SK-N-SH (cell line): ENCODE measurements around the gene HSDL1. TPM values are rescaled to one million over a fixed set of nuclear protein-coding genes. Genes with fewer than 3 reads are reported as not detected.

Experiments
- CTCF ChIA-PET: fragments of 300-600, 350-600 bp; formaldehyde crosslinking; extraction: SDS; loops from one replicate; lab custom pipeline; 2021; lab: Yijun Ruan, JAX
- POLR2A ChIA-PET: fragments of 350-600 bp; sonication (Branson Sonifier 250); formaldehyde crosslinking; extraction: SDS; loops from one replicate; lab custom pipeline; 2020; ENCODE audit warnings: antibody characterized with exemption, inconsistent platforms; lab: Yijun Ruan, JAX
- DNase-seq: peaks from one replicate; pipeline ENCODE4 v3.0.0; 2012
- H2AFZ ChIP-seq: fragments of 200-600 bp; sonication (generic); 2 replicates; pipeline ENCODE4 v1.8.1; 2016; ENCODE audit warnings: antibody characterized with exemption, mild to moderate bottlenecking, low read depth
- H3F3A ChIP-seq: fragments of 200-600 bp; sonication (generic); replicated peaks from 2 replicates; pipeline ENCODE3; 2016; ENCODE audit warnings: antibody characterized with exemption, mild to moderate bottlenecking; ENCODE audit not compliant: insufficient read depth
- H3K27ac ChIP-seq, 2 experiments: fragments of 200-500 bp in 1 of 2; fragments of 200-600 bp in 1 of 2; sonication (Bioruptor generic) in 1 of 2; sonication (generic), shearing (Covaris generic) in 1 of 2; 2 replicates each; pipeline versions ENCODE4 v1.5.1 to v1.6.1; 2014 to 2016; ENCODE audit warnings: low read depth in 2 of 2, inconsistent platforms in 1 of 2, low read length in 1 of 2, mild to moderate bottlenecking in 1 of 2, mixed read lengths in 1 of 2
- H3K27me3 ChIP-seq: fragments of 200-600 bp; sonication (generic), shearing (Covaris generic); 2 replicates; pipeline ENCODE4 v1.6.1; 2016; ENCODE audit warnings: mixed run types; ENCODE audit not compliant: insufficient read depth
- H3K36me3 ChIP-seq, 2 experiments: fragments of 200-500 bp in 1 of 2; fragments of 200-600 bp in 1 of 2; sonication (Bioruptor generic) in 1 of 2; sonication (generic) in 1 of 2; replicated peaks in 1 of 2; 2 replicates each; pipeline versions ENCODE3 to v1.5.1; 2014 to 2016; ENCODE audit warnings: low read length in 1 of 2, mild to moderate bottlenecking in 1 of 2; ENCODE audit not compliant: insufficient read depth in 2 of 2, control insufficient read depth in 1 of 2
- H3K4me1 ChIP-seq, 2 experiments: fragments of 200-500 bp in 1 of 2; fragments of 200-600 bp in 1 of 2; sonication (Bioruptor generic) in 1 of 2; sonication (generic), shearing (Covaris generic) in 1 of 2; 2 replicates each; pipeline versions ENCODE4 v1.5.1 to v1.6.1; 2014 to 2016; ENCODE audit warnings: low read depth in 1 of 2, low read length in 1 of 2, mixed run types in 1 of 2; ENCODE audit not compliant: insufficient read depth in 2 of 2, control insufficient read depth in 1 of 2
- H3K4me2 ChIP-seq: fragments of 200-600 bp; sonication (generic), shearing (Covaris generic); 2 replicates; pipeline ENCODE4 v1.6.1; 2017; ENCODE audit warnings: mixed run types
- H3K4me3 ChIP-seq, 2 experiments: fragments of 200-500 bp in 1 of 2; fragments of 200-600 bp in 1 of 2; sonication (Bioruptor generic) in 1 of 2; sonication (generic), shearing (Covaris generic) in 1 of 2; 2 replicates each; pipeline versions ENCODE4 v1.5.1 to v1.8.1; 2014 to 2016; ENCODE audit warnings: low read depth in 2 of 2, inconsistent platforms in 1 of 2, low read length in 1 of 2, mild to moderate bottlenecking in 1 of 2, mixed read lengths in 1 of 2, moderate library complexity in 1 of 2
- H3K79me2 ChIP-seq: fragments of 200-600 bp; sonication (generic); 2 replicates; pipeline ENCODE4 v1.8.1; 2017; ENCODE audit warnings: mild to moderate bottlenecking; ENCODE audit not compliant: insufficient read depth
- H3K9ac ChIP-seq: fragments of 200-600 bp; sonication (generic); 2 replicates; pipeline ENCODE4 v1.6.1; 2017; ENCODE audit warnings: mixed run types
- H3K9me2 ChIP-seq: fragments of 200-600 bp; sonication (generic); 2 replicates; pipeline ENCODE4 v1.6.1; 2017; ENCODE audit warnings: mixed run types
- H3K9me3 ChIP-seq: fragments of 200-600 bp; sonication (generic); 2 replicates; pipeline ENCODE4 v1.6.1; 2017; ENCODE audit warnings: mixed run types, mild to moderate bottlenecking, moderate library complexity
- H4K20me1 ChIP-seq: fragments of 200-600 bp; sonication (generic); 2 replicates; pipeline ENCODE4 v1.6.1; 2017; ENCODE audit warnings: mild to moderate bottlenecking, mixed run types; ENCODE audit not compliant: insufficient read depth
- CTCF ChIP-seq: fragments of 200-600 bp; sonication (generic); IDR thresholded peaks from 2 replicates; pipeline ENCODE4 v1.6.1; 2017; ENCODE audit warnings: antibody characterized with exemption, mild to moderate bottlenecking, moderate library complexity
- EP300 ChIP-seq, 2 experiments: IDR thresholded peaks; 2 replicates each; pipeline versions ENCODE4 v1.4.0 to v1.6.1; 2012; ENCODE audit warnings: borderline replicate concordance in 1 of 2, low read depth in 1 of 2, low read length in 1 of 2
- EZH2phosphoT487 ChIP-seq: fragments of 200-600 bp; sonication (generic); IDR thresholded peaks from 2 replicates; pipeline ENCODE4 v1.6.1; 2017; ENCODE audit warnings: low read depth, mixed run types, mild to moderate bottlenecking, antibody characterized with exemption, moderate library complexity, borderline replicate concordance
- FOSL2 ChIP-seq: IDR thresholded peaks from 2 replicates; pipeline ENCODE4 v1.4.0; 2012; ENCODE audit warnings: low read depth, mild to moderate bottlenecking, moderate library complexity, borderline replicate concordance
- FOXM1 ChIP-seq: IDR thresholded peaks from 2 replicates; pipeline ENCODE4 v1.4.0; 2012; ENCODE audit warnings: low read depth, mild to moderate bottlenecking
- GABPA ChIP-seq: IDR thresholded peaks from 2 replicates; pipeline ENCODE4 v1.4.0; 2012; ENCODE audit warnings: low read depth, mild to moderate bottlenecking
- GATA2 ChIP-seq: sonication (generic); formaldehyde crosslinking; IDR thresholded peaks from 2 replicates; pipeline ENCODE4 v1.5.0; 2020; ENCODE audit warnings: mild to moderate bottlenecking, missing genetic modification reagents
- JUND ChIP-seq: IDR thresholded peaks from 2 replicates; pipeline ENCODE4 v1.4.0; 2012
- NFIC ChIP-seq: IDR thresholded peaks from 2 replicates; pipeline ENCODE4 v1.4.0; 2012; ENCODE audit warnings: borderline replicate concordance
- PBX3 ChIP-seq: IDR thresholded peaks from 2 replicates; pipeline ENCODE4; 2012
- POLR2AphosphoS5 ChIP-seq: IDR thresholded peaks from 2 replicates; pipeline ENCODE4 v1.6.1; 2012; ENCODE audit warnings: low read depth, low read length
- RAD21 ChIP-seq: IDR thresholded peaks from 2 replicates; pipeline ENCODE4 v1.6.1; 2012; ENCODE audit warnings: mild to moderate bottlenecking, low read length
- RCOR1 ChIP-seq: fragments of 150-350 bp; IDR thresholded peaks from 2 replicates; pipeline ENCODE4 v1.6.1; 2017; ENCODE audit warnings: antibody characterized with exemption, low read length
- RFX5 ChIP-seq: IDR thresholded peaks from 2 replicates; pipeline ENCODE4 v1.6.1; 2012; ENCODE audit warnings: mild to moderate bottlenecking, improper control_type of control experiment, low read length
- RXRA ChIP-seq: IDR thresholded peaks from 2 replicates; pipeline ENCODE4 v1.4.0; 2012; ENCODE audit warnings: low read depth, mild to moderate bottlenecking, borderline replicate concordance
- SMC3 ChIP-seq: IDR thresholded peaks from 2 replicates; pipeline ENCODE4 v1.6.1; 2012; ENCODE audit warnings: low read depth, low read length, improper control_type of control experiment
- TAF1 ChIP-seq: IDR thresholded peaks from 2 replicates; pipeline ENCODE4 v1.6.1; 2012; ENCODE audit warnings: low read depth, mild to moderate bottlenecking, low read length, moderate library complexity, borderline replicate concordance
- TCF12 ChIP-seq: IDR thresholded peaks from 2 replicates; pipeline ENCODE4 v1.4.0; 2012
- TEAD4 ChIP-seq: IDR thresholded peaks from 2 replicates; pipeline ENCODE4 v1.4.0; 2012; ENCODE audit warnings: mild to moderate bottlenecking, borderline replicate concordance; ENCODE audit not compliant: insufficient read depth
- USF1 ChIP-seq: IDR thresholded peaks from 2 replicates; pipeline ENCODE4 v1.4.0; 2012; ENCODE audit warnings: low read depth, borderline replicate concordance
- WGBS: methylation state at CpG from one replicate; pipeline ENCODE4 v1.1.6; 2017; ENCODE audit warnings: low lambda C conversion rate; 5-methylcytosine and 5-hydroxymethylcytosine counted together
- polyA plus RNA-seq, 3 experiments: library from polyadenylated mRNA; depleted of rRNA; stranded (reverse); fragments of >200 nt; gene quantifications; 2 replicates each; pipeline ENCODE4 v1.2.3, GENCODE V29; 2012

HSDL1 gene
- polyA plus RNA-seq, 1 of the 3 experiments (the other 2 are of a cell fraction), result 14.5 TPM

- no peak overlapping the region for H2AFZ ChIP-seq
- 55% methylated on average over 13 of the region's 13 CpGs for WGBS
- H3K9me3 ChIP-seq, result no peaks in the 10 kb centered on the region
- no peaks in the 10 kb centered on the region for H3K4me1 ChIP-seq
- TF ChIP-seq EP300 (IDR thresholded peaks at IDR 0.05; ENCODE audit: borderline replicate concordance in 1 of 2, low read depth in 1 of 2, low read length in 1 of 2) (no peak), TEAD4 (no peak), NFIC (no peak), RCOR1 (no peak), USF1 (no peak), TAF1 (no peak), FOXM1 (no peak), GABPA (no peak), CTCF (no peak), GATA2 (CRISPR knock-in tag) (no peak), RXRA (no peak), RFX5 (no peak), SMC3 (no peak), RAD21 (no peak), TCF12 (no peak), POLR2AphosphoS5 (no peak), EZH2phosphoT487 (no peak), PBX3 (no peak), JUND (no peak), FOSL2 (no peak)
- ChIA-PET CTCF (interaction anchor here (0.7 to 2.5 kb wide), 5 partner anchors 9 to 141 kb away, joined by 3 to 17 read pairs (median 5); partner anchors contain the start of genes DNAAF1, HSDL1 and TAF1C), POLR2A (no interaction called here)
- H3K9me2 ChIP-seq, result no peaks in the 10 kb centered on the region
- H3F3A ChIP-seq, result no peaks in the 10 kb centered on the region
- H3K27me3 ChIP-seq, result peaks cover 46% of the 10 kb centered on the region
- no peak overlapping the region for H3K9ac ChIP-seq
- no peaks in the 10 kb centered on the region for H3K36me3 ChIP-seq
- no peak overlapping the region for H3K4me2 ChIP-seq
- no peaks in the 10 kb centered on the region for H4K20me1 ChIP-seq
- no peak for DNase-seq
- no peak overlapping the region for H3K27ac ChIP-seq
- no peak overlapping the region for H3K4me3 ChIP-seq
- H3K79me2 ChIP-seq, result no peaks in the 10 kb centered on the region
These were observed 22.1 kb upstream of the HSDL1 start for GRCh38 chr16:84166796-84167695.
